Bronchial epithelial cell (primary cell): ENCODE data around the gene MXRA8. TPM values are rescaled to one million over a fixed set of nuclear protein-coding genes. Genes with fewer than 3 reads are reported as not detected.

ENCODE experiments used
- DNase-seq: peaks from one replicate; pipeline ENCODE4 v3.0.0-alpha.2; 2010; ENCODE audit warnings: low read depth
- FAIRE-seq: peaks from 2 replicates; lab custom pipeline; 2011; peaks lifted over from hg19 to GRCh38; lab: Jason Lieb, UNC
- H3K27me3 ChIP-seq: 2 replicates; pipeline ENCODE4 v1.5.1; 2011; ENCODE audit warnings: low read length; ENCODE audit not compliant: control insufficient read depth, insufficient read depth
- H3K36me3 ChIP-seq: 2 replicates; pipeline ENCODE4 v1.5.1; 2011; ENCODE audit warnings: low read length; ENCODE audit not compliant: control insufficient read depth, insufficient read depth
- H3K4me3 ChIP-seq: 2 replicates; pipeline ENCODE4 v1.5.1; 2011; ENCODE audit warnings: mild to moderate bottlenecking, low read depth, low read length, control low read depth
- CTCF ChIP-seq: IDR thresholded peaks from 2 replicates; pipeline ENCODE4 v1.5.1; 2011; ENCODE audit warnings: mild to moderate bottlenecking, moderate library complexity, low read length, control low read depth, inconsistent platforms; ENCODE audit not compliant: insufficient read depth, severe bottlenecking
- total RNA-seq: library from RNA; depleted of rRNA; stranded (reverse); fragments of >200 nt; gene quantifications from 2 replicates; pipeline ENCODE4 v1.2.1, GENCODE V29; 2014

Gene MXRA8
- total RNA-seq, 1 donor from 2014 or later = 5.0 TPM

GRCh38 chr1:1398677-1399186 lies 40.4 kb upstream of the MXRA8 start:
- H3K36me3 ChIP-seq = peaks cover 34% of the 10 kb centered on the region
- no peak for FAIRE-seq
- H3K27me3 ChIP-seq = no peaks in the 10 kb centered on the region
- TF ChIP-seq CTCF = no peak
- H3K4me3 ChIP-seq = peak overlapping the region; percentile 92
- DNase-seq = no peak

- H3K36me3 ChIP-seq = peaks cover 41% of the 10 kb centered on the region
- no peak for FAIRE-seq
Measured at GRCh38 chr1:1397839-1398523, 39.6 kb upstream of the MXRA8 start.

GRCh38 chr1:1395166-1395565 lies 36.8 kb upstream of the MXRA8 start:
- peaks cover 43% of the 10 kb centered on the region for H3K36me3 ChIP-seq
- TF ChIP-seq CTCF = no peak
- H3K27me3 ChIP-seq = no peaks in the 10 kb centered on the region
- H3K4me3 ChIP-seq = no peak overlapping the region
- FAIRE-seq (no peak), DNase-seq (no peak)

More at GRCh38 chr1:1397839-1398523, 39.6 kb upstream of the MXRA8 start:
- DNase-seq = peak; percentile 55
- Histone ChIP-seq H3K4me3 (peak overlapping the region; percentile 92), H3K27me3 (no peaks in the 10 kb centered on the region)
- no peak for TF ChIP-seq CTCF

- Histone ChIP-seq H3K27me3 (no peaks in the 10 kb centered on the region), H3K36me3 (peaks cover 49% of the 10 kb centered on the region), H3K4me3 (no peak overlapping the region)
- FAIRE-seq (no peak), DNase-seq (no peak)
- TF ChIP-seq CTCF = no peak
Measured at GRCh38 chr1:1394116-1394515, 35.8 kb upstream of the MXRA8 start.

GRCh38 chr1:1393428-1393827 lies 35.1 kb upstream of the MXRA8 start:
- DNase-seq (no peak), FAIRE-seq (no peak)
- Histone ChIP-seq H3K36me3 (peaks cover 50% of the 10 kb centered on the region), H3K4me3 (no peak overlapping the region), H3K27me3 (no peaks in the 10 kb centered on the region)
- TF ChIP-seq CTCF = no peak
